ENCODE results near the gene ACAP1. TPM values are rescaled to one million over a fixed set of nuclear protein-coding genes. Genes with fewer than 3 reads are reported as not detected.

ACAP1 gene
- total and polyA plus RNA-seq, 9 of the 15 experiments (the other 6 are each of a cell fraction or from before 2014, with no cell fraction given): 0.15 to 8.5 (median 2.4) TPM

DNA sequence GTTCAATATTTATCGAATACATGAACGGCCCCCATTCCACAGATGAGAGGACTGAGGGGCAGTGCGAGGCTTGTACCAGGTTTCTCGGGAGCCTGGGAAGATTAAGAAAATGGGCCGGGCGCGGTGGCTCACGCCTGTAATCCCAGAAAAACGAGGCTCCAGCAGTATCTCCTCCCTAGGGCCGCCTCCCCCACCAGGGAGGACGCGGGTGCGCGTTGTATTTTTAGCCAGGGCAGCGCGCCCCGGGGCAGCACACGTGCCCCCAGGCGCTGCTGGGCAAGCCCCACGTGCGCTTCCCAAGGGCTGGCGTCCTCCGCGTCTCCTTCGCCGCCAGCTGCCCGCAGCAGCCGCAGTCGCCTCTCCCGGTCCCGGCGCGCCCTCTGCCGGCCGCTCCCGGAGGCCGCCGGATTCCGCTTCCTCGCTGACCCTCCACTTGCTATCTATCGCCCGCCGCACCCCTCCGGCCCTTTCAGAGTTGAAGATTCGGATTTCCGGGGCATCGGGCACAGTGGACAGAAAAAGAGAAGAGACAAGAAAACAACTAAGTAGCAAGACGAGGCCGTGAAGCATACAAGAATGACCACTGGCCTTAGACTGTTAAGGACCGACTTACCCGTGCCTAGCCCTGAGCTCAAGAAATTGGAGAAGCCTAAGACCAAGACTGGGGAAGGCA is 40.0 kb upstream of the ACAP1 start (continued):
- TF ChIP-seq, protein P1, sequence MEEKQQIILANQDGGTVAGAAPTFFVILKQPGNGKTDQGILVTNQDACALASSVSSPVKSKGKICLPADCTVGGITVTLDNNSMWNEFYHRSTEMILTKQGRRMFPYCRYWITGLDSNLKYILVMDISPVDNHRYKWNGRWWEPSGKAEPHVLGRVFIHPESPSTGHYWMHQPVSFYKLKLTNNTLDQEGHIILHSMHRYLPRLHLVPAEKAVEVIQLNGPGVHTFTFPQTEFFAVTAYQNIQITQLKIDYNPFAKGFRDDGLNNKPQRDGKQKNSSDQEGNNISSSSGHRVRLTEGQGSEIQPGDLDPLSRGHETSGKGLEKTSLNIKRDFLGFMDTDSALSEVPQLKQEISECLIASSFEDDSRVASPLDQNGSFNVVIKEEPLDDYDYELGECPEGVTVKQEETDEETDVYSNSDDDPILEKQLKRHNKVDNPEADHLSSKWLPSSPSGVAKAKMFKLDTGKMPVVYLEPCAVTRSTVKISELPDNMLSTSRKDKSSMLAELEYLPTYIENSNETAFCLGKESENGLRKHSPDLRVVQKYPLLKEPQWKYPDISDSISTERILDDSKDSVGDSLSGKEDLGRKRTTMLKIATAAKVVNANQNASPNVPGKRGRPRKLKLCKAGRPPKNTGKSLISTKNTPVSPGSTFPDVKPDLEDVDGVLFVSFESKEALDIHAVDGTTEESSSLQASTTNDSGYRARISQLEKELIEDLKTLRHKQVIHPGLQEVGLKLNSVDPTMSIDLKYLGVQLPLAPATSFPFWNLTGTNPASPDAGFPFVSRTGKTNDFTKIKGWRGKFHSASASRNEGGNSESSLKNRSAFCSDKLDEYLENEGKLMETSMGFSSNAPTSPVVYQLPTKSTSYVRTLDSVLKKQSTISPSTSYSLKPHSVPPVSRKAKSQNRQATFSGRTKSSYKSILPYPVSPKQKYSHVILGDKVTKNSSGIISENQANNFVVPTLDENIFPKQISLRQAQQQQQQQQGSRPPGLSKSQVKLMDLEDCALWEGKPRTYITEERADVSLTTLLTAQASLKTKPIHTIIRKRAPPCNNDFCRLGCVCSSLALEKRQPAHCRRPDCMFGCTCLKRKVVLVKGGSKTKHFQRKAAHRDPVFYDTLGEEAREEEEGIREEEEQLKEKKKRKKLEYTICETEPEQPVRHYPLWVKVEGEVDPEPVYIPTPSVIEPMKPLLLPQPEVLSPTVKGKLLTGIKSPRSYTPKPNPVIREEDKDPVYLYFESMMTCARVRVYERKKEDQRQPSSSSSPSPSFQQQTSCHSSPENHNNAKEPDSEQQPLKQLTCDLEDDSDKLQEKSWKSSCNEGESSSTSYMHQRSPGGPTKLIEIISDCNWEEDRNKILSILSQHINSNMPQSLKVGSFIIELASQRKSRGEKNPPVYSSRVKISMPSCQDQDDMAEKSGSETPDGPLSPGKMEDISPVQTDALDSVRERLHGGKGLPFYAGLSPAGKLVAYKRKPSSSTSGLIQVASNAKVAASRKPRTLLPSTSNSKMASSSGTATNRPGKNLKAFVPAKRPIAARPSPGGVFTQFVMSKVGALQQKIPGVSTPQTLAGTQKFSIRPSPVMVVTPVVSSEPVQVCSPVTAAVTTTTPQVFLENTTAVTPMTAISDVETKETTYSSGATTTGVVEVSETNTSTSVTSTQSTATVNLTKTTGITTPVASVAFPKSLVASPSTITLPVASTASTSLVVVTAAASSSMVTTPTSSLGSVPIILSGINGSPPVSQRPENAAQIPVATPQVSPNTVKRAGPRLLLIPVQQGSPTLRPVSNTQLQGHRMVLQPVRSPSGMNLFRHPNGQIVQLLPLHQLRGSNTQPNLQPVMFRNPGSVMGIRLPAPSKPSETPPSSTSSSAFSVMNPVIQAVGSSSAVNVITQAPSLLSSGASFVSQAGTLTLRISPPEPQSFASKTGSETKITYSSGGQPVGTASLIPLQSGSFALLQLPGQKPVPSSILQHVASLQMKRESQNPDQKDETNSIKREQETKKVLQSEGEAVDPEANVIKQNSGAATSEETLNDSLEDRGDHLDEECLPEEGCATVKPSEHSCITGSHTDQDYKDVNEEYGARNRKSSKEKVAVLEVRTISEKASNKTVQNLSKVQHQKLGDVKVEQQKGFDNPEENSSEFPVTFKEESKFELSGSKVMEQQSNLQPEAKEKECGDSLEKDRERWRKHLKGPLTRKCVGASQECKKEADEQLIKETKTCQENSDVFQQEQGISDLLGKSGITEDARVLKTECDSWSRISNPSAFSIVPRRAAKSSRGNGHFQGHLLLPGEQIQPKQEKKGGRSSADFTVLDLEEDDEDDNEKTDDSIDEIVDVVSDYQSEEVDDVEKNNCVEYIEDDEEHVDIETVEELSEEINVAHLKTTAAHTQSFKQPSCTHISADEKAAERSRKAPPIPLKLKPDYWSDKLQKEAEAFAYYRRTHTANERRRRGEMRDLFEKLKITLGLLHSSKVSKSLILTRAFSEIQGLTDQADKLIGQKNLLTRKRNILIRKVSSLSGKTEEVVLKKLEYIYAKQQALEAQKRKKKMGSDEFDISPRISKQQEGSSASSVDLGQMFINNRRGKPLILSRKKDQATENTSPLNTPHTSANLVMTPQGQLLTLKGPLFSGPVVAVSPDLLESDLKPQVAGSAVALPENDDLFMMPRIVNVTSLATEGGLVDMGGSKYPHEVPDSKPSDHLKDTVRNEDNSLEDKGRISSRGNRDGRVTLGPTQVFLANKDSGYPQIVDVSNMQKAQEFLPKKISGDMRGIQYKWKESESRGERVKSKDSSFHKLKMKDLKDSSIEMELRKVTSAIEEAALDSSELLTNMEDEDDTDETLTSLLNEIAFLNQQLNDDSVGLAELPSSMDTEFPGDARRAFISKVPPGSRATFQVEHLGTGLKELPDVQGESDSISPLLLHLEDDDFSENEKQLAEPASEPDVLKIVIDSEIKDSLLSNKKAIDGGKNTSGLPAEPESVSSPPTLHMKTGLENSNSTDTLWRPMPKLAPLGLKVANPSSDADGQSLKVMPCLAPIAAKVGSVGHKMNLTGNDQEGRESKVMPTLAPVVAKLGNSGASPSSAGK (IDR thresholded peaks at IDR 0.05): peak; percentile 80
- no peak for TF ChIP-seq EP300 (IDR thresholded peaks at IDR 0.05; ENCODE audit: low read length)
- TF ChIP-seq ARID1B (IDR thresholded peaks at IDR 0.05): no peak
- no peak for TF ChIP-seq MCM2 (IDR thresholded peaks at IDR 0.05; ENCODE audit: low read depth)
- TF ChIP-seq, protein P2, sequence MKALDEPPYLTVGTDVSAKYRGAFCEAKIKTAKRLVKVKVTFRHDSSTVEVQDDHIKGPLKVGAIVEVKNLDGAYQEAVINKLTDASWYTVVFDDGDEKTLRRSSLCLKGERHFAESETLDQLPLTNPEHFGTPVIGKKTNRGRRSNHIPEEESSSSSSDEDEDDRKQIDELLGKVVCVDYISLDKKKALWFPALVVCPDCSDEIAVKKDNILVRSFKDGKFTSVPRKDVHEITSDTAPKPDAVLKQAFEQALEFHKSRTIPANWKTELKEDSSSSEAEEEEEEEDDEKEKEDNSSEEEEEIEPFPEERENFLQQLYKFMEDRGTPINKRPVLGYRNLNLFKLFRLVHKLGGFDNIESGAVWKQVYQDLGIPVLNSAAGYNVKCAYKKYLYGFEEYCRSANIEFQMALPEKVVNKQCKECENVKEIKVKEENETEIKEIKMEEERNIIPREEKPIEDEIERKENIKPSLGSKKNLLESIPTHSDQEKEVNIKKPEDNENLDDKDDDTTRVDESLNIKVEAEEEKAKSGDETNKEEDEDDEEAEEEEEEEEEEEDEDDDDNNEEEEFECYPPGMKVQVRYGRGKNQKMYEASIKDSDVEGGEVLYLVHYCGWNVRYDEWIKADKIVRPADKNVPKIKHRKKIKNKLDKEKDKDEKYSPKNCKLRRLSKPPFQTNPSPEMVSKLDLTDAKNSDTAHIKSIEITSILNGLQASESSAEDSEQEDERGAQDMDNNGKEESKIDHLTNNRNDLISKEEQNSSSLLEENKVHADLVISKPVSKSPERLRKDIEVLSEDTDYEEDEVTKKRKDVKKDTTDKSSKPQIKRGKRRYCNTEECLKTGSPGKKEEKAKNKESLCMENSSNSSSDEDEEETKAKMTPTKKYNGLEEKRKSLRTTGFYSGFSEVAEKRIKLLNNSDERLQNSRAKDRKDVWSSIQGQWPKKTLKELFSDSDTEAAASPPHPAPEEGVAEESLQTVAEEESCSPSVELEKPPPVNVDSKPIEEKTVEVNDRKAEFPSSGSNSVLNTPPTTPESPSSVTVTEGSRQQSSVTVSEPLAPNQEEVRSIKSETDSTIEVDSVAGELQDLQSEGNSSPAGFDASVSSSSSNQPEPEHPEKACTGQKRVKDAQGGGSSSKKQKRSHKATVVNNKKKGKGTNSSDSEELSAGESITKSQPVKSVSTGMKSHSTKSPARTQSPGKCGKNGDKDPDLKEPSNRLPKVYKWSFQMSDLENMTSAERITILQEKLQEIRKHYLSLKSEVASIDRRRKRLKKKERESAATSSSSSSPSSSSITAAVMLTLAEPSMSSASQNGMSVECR (CRISPR knock-in tag; IDR thresholded peaks at IDR 0.05): peak; percentile 71; the same call in 1 of the 2 replicates
- no peak for TF ChIP-seq CREBBP (IDR thresholded peaks at IDR 0.05; ENCODE audit: low read depth, low read length)
- TF ChIP-seq FOSL1 (tag; conservative IDR thresholded peaks at IDR 0.05): no peak
- TF ChIP-seq, protein P3, sequence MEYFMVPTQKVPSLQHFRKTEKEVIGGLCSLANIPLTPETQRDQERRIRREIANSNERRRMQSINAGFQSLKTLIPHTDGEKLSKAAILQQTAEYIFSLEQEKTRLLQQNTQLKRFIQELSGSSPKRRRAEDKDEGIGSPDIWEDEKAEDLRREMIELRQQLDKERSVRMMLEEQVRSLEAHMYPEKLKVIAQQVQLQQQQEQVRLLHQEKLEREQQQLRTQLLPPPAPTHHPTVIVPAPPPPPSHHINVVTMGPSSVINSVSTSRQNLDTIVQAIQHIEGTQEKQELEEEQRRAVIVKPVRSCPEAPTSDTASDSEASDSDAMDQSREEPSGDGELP (CRISPR knock-in tag; IDR thresholded peaks at IDR 0.05; ENCODE audit: borderline replicate concordance): peak; percentile 92
- TF ChIP-seq ZKSCAN1 (IDR thresholded peaks at IDR 0.05; ENCODE audit: low read depth, low read length): no peak
- TF ChIP-seq POLR2G (IDR thresholded peaks at IDR 0.05; ENCODE audit: low read depth, low read length): peak; percentile 51; the same call in 1 of the 2 replicates

All from K562 (cell line).